ENCODE data around the gene PXN.
"Not testable (repeated sequence)": the region's sequence is repeated elsewhere in the genome, so short reads cannot be mapped to it uniquely, and the experiment has no call there.

Gene PXN

DNA sequence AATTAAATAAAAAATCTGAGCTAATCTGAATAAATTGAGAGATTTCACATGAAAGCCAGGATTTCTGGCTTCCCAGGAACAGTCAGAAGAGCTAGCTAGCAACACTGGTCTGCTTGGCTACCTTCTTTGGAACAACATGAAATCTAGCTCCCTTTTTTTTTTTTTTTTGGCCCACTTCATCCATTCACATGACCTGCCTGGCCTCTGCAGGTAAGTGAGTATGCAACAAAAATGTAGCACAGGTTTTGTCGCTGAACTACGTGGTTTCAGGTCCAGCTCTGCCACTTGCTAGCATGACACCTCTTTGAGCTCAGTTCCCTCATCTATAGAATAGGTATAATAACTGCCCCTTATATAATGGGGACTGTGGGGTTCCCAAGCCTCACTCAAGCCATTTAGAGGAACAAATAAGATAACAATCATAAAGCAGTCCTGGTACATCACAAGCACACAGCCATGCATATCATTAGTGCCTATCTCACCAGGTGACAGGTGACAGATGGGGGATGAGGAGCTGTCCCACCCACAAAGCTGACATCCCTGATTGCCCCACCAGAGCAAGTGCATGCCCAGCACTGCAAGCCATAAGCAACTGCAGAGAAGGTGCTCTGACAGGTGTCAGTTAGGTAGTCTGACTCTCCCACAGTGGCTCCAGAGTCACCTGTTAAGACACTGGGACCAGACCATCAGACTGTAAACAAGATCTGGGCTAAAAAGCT lies 25.6 kb downstream of the PXN start:
- Histone ChIP-seq H3K36me3 (no peaks in the 10 kb centered on the region), H3K27ac (no peak overlapping the region), H3K9me3 (no peaks in the 10 kb centered on the region), H3K4me1 (peaks cover 0 to 67% (median 37%) of the 10 kb centered on the region in 4 donors), H3K4me3 (no peak overlapping the region), H3K27me3 (no peaks in the 10 kb centered on the region)
- DNase-seq: no peak
- TF ChIP-seq, protein P1, sequence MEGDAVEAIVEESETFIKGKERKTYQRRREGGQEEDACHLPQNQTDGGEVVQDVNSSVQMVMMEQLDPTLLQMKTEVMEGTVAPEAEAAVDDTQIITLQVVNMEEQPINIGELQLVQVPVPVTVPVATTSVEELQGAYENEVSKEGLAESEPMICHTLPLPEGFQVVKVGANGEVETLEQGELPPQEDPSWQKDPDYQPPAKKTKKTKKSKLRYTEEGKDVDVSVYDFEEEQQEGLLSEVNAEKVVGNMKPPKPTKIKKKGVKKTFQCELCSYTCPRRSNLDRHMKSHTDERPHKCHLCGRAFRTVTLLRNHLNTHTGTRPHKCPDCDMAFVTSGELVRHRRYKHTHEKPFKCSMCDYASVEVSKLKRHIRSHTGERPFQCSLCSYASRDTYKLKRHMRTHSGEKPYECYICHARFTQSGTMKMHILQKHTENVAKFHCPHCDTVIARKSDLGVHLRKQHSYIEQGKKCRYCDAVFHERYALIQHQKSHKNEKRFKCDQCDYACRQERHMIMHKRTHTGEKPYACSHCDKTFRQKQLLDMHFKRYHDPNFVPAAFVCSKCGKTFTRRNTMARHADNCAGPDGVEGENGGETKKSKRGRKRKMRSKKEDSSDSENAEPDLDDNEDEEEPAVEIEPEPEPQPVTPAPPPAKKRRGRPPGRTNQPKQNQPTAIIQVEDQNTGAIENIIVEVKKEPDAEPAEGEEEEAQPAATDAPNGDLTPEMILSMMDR (IDR thresholded peaks at IDR 0.05): no peak
- intact Hi-C loops (cut with DNase I; ENCODE audit: low total_unique reads): no loop called here

DNA sequence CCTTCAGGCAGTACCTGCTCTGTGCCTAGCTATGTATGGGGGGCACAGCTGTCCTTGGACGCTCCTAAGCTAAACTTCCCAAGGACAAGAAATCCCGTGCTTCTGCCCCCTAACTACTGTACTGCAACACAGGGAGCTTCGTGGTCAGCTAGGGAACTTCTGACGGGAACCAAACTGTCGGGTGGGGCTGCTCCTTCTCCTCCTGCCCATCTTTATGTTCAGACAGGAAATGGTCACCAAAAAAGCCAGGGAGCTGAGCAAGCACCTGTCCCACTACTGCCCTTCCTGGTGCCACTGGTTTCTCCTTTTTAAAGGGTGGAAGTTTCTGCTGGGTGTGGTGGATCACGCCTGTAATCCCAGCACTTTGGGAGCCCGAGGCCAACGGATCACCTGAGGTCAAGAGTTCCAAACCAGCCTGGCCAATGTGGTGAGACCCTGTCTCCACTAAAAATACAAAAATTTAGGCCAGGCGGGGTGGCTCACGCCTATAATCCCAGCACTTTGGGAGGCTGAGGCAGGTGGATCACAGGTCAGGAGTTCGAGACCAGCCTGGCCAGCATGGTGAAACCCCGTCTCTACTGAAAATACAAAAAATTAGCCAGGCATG lies 26.6 kb downstream of the PXN start:
- TF ChIP-seq, protein P1 (IDR thresholded peaks at IDR 0.05): no peak

DNA sequence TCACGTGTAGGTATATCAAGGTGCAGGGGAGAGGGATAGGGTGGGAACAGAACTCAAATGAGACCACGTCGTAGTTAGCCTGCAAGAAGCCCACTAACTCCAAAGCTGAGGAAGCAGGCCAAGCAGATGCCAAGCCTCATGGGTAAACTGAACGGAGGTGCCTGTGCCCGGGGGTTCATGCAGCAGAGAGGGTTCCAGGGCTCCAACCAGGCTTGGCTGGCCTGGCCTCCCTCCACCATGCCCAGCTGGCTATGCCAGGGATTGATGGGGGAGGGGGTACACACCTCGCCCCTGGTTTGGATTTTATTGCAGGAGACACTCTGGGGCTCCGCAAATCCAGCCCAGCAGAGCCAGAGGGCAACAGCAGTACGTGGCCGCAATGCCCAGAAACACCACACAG lies 27.3 kb downstream of the PXN start:
- H3K27me3 ChIP-seq: no peaks in the 10 kb centered on the region

More for the DNA sequence above, 26.6 kb downstream of the PXN start:
- H3K36me3 ChIP-seq: no peaks in the 10 kb centered on the region
- DNase-seq: no peak
- peaks cover 2 to 77% (median 45%) of the 10 kb centered on the region in 4 donors for H3K4me1 ChIP-seq
- H3K9me3 ChIP-seq: no peaks in the 10 kb centered on the region
- no peak overlapping the region for H3K27ac ChIP-seq
- H3K4me3 ChIP-seq: no peak overlapping the region
- no peaks in the 10 kb centered on the region for H3K27me3 ChIP-seq
- intact Hi-C loops (cut with DNase I; ENCODE audit: low total_unique reads): no loop called here

DNA sequence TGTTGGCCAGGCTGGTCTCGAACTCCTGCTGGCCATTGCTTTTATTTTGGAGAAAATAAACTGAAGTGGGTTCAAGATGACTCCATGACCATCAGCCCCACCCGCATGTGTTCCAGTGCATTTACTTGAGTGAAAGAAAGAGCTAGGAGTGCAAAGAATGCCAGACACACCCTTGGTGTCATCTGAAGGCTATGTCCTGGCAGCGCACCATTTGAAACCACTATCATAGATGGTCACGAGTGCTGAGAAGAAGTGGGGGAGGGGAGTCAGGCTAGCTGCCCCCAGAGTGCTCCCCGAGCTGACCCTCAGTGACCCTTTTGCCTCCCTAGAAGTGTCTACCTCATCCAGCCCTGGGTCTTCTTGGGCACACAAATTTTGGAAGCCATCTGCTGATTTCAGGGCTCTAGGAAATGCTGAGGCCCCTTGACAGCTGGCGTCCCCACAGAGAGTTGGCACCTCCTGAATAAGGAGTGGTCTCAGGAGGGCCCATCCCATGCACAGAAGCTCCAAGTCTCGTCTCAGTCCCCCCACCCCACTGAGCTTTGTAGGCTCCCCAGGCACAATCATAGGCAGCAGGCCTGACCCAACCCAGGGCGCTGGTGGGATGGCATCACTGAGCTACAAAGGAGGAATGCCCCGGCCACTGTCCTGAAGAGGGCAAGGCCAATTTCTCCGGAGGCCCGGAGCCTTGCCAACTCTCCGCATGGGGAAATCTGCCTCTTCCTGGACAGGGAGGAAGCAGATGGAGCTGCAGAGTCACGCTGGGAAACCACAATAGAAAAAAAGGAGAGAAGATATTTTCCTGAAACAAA lies 28.0 kb downstream of the PXN start:
- peak; percentile 84 to 90 for DNase-seq
- H3K27me3 ChIP-seq: no peaks in the 10 kb centered on the region
- intact Hi-C loops (cut with DNase I; ENCODE audit: low total_unique reads): no loop called here
- peaks cover 5 to 83% (median 55%) of the 10 kb centered on the region in 4 donors for H3K4me1 ChIP-seq
- H3K27ac ChIP-seq: peak overlapping the region in 1 of 2 donors; percentile 5
- TF ChIP-seq, protein P1 (IDR thresholded peaks at IDR 0.05): no peak
- no peaks in the 10 kb centered on the region for H3K36me3 ChIP-seq
- no peak overlapping the region for H3K4me3 ChIP-seq
- no peaks in the 10 kb centered on the region for H3K9me3 ChIP-seq

More for the DNA sequence above, 27.3 kb downstream of the PXN start:
- Histone ChIP-seq H3K4me3 (no peak overlapping the region), H3K27ac (peak overlapping the region in 1 of 2 donors; percentile 5), H3K4me1 (peaks cover 5 to 83% (median 50%) of the 10 kb centered on the region in 4 donors), H3K9me3 (no peaks in the 10 kb centered on the region), H3K36me3 (no peaks in the 10 kb centered on the region)
- intact Hi-C loops (cut with DNase I; ENCODE audit: low total_unique reads): no loop called here
- DNase-seq: no peak
- TF ChIP-seq, protein P1 (IDR thresholded peaks at IDR 0.05): no peak

DNA sequence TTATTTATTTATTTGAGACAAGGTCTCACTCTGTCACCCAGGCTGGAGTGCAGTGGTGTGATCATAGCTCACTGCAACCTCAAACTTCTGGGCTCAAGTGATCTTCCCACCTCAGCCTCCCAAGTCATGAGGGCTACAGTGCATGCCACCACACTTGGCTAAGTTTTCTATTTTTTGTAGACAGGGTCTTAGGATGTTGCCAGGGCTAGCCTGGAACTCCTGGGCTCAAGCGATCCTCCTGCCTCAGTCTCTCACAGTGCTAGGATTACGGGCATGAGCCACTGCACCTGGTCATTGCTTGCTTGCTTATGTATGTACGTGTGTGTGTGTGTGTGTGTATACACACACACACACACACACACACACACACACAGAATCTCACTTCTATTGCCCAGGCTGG lies 28.7 kb downstream of the PXN start:
- H3K27me3 ChIP-seq; H3K4me3 ChIP-seq; DNase-seq; H3K9me3 ChIP-seq; H3K36me3 ChIP-seq; H3K27ac ChIP-seq; intact Hi-C loops (cut with DNase I; ENCODE audit: low total_unique reads): not testable (repeated sequence)
- H3K4me1 ChIP-seq: peaks cover 5 to 88% (median 60%) of the 10 kb centered on the region in 4 donors

Data from tibial artery (tissue), 4 donors.